ENCODE measurements around the gene CCL2. TPM values are rescaled to one million over a fixed set of nuclear protein-coding genes. Genes with fewer than 3 reads are reported as not detected.

The CCL2 gene
- total RNA-seq, 2 donors from 2014 or later = 30.2 to 41.8 TPM

- no peaks in the 10 kb centered on the region for H3K9me3 ChIP-seq
- no peaks in the 10 kb centered on the region for H3K27me3 ChIP-seq (replicated peaks; ENCODE audit: insufficient read depth)
- no peak overlapping the region for H3K4me3 ChIP-seq
- intact Hi-C loops (cut with DNase I) = loop anchor here (10.0 kb wide), 1 partner anchor 1009 kb away; no protein-coding TSS in a partner anchor
- H3K27ac ChIP-seq = peak overlapping the region in 1 of 2 donors; percentile 15
- no peaks in the 10 kb centered on the region for H3K4me1 ChIP-seq (replicated peaks)
- H3K36me3 ChIP-seq = no peaks in the 10 kb centered on the region
- DNase-seq (ENCODE audit: low spot score) = no peak
- no peak for TF ChIP-seq CTCF (IDR thresholded peaks at IDR 0.05)
- TF ChIP-seq POLR2A (IDR thresholded peaks at IDR 0.05) = no peak
- TF ChIP-seq POLR2AphosphoS5 (IDR thresholded peaks at IDR 0.05) = no peak
- WGBS = 81% methylated on average over 6 of the region's 6 CpGs
These were observed 9.7 kb upstream of the CCL2 start for GRCh38 chr17:34245351-34245905.

DNA sequence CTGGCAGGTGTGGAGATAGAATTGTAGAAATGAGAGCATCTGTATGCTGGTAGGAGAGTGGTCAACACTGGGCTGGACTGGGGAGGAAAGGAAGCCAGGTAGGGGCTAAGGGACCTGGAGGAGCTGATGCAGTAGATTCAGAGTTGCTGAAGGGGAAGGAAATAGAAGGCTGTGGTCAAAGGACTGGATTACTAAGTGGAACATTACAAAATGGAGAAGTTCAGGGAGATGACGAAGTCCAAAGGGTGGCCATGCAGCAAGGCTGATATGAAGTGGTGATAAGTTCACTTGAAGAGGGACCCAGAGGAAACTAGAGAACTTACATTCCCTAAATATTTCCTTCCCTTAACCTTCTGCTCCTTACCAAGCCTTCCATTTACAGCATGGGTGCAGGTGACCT lies 8.6 kb upstream of the CCL2 start:
- no peaks in the 10 kb centered on the region for H3K36me3 ChIP-seq
- no peaks in the 10 kb centered on the region for H3K27me3 ChIP-seq (replicated peaks; ENCODE audit: insufficient read depth)
- no peaks in the 10 kb centered on the region for H3K9me3 ChIP-seq
- H3K27ac ChIP-seq = no peak overlapping the region
- 83% methylated on average over 1 of the region's 1 CpG for WGBS
- H3K4me1 ChIP-seq (replicated peaks) = no peaks in the 10 kb centered on the region
- H3K4me3 ChIP-seq = no peak overlapping the region
- TF ChIP-seq POLR2A (IDR thresholded peaks at IDR 0.05) (no peak), CTCF (IDR thresholded peaks at IDR 0.05) (no peak), POLR2AphosphoS5 (IDR thresholded peaks at IDR 0.05) (no peak)
- intact Hi-C loops (cut with DNase I) = loop anchor here (10.0 kb wide), 1 partner anchor 1008 kb away; no protein-coding TSS in a partner anchor
- no peak for DNase-seq (ENCODE audit: low spot score)

- Histone ChIP-seq H3K36me3 (no peaks in the 10 kb centered on the region), H3K9me3 (no peaks in the 10 kb centered on the region), H3K4me3 (no peak overlapping the region), H3K4me1 (replicated peaks) (no peaks in the 10 kb centered on the region), H3K27ac (no peak overlapping the region), H3K27me3 (replicated peaks; ENCODE audit: insufficient read depth) (no peaks in the 10 kb centered on the region)
- no peak for TF ChIP-seq CTCF (IDR thresholded peaks at IDR 0.05)
- no peak for TF ChIP-seq POLR2AphosphoS5 (IDR thresholded peaks at IDR 0.05)
- no peak for TF ChIP-seq POLR2A (IDR thresholded peaks at IDR 0.05)
- DNase-seq (ENCODE audit: low spot score) = no peak
- intact Hi-C loops (cut with DNase I) = loop anchor here (10.0 kb wide), 1 partner anchor 1008 kb away; no protein-coding TSS in a partner anchor
- 78% methylated on average over 3 of the region's 3 CpGs for whole genome bisulfite sequencing
These were observed 8.2 kb upstream of the CCL2 start for GRCh38 chr17:34246881-34247280.

DNA sequence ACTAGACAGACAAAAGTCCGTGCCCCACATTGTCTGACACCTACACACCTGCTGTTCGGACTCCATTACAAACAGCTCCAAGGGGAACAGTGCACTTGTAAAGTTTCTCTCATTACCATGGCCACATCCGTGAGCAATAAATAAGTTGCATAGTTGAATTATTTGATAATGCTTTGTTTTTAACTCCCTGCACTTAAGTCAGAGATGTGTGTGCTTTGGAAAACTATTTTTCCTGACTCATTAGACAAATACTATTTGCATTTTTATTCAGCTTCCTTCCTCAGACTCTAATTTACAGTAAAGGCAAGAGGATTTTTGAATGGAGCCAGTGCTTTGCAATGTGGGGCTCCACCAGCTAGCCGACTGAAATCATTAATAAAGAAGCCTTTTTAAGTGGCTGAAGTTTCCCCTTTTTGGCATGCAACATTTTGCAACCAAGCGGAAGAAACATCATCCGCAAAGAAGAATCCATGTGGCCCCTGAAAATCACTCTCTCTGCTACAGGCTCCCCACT lies 6.5 kb upstream of the CCL2 start:
- TF ChIP-seq POLR2A (IDR thresholded peaks at IDR 0.05) = no peak
- peak; percentile 4 for TF ChIP-seq POLR2AphosphoS5 (IDR thresholded peaks at IDR 0.05)
- no peak for DNase-seq (ENCODE audit: low spot score)
- no peaks in the 10 kb centered on the region for H3K36me3 ChIP-seq
- no peaks in the 10 kb centered on the region for H3K27me3 ChIP-seq (replicated peaks; ENCODE audit: insufficient read depth)
- no peak overlapping the region for H3K4me3 ChIP-seq
- WGBS = 27% methylated on average over 6 of the region's 6 CpGs
- H3K9me3 ChIP-seq = no peaks in the 10 kb centered on the region
- H3K27ac ChIP-seq = no peak overlapping the region
- peaks cover 7% of the 10 kb centered on the region for H3K4me1 ChIP-seq (replicated peaks)
- intact Hi-C loops (cut with DNase I) = loop anchor here (10.0 kb wide), 1 partner anchor 1006 kb away; no protein-coding TSS in a partner anchor

- Histone ChIP-seq H3K4me3 (no peak overlapping the region), H3K27ac (no peak overlapping the region), H3K4me1 (replicated peaks) (peaks cover 9% of the 10 kb centered on the region), H3K9me3 (no peaks in the 10 kb centered on the region), H3K36me3 (no peaks in the 10 kb centered on the region), H3K27me3 (replicated peaks; ENCODE audit: insufficient read depth) (no peaks in the 10 kb centered on the region)
- 87% methylated on average over 1 of the region's 1 CpG for WGBS
- no peak for TF ChIP-seq POLR2A (IDR thresholded peaks at IDR 0.05)
- TF ChIP-seq POLR2AphosphoS5 (IDR thresholded peaks at IDR 0.05) = no peak
- TF ChIP-seq CTCF (IDR thresholded peaks at IDR 0.05) = no peak
- no peak for DNase-seq (ENCODE audit: low spot score)
- intact Hi-C loops (cut with DNase I) = loop anchor here (10.0 kb wide), 1 partner anchor 1006 kb away; no protein-coding TSS in a partner anchor
These were observed 6.0 kb upstream of the CCL2 start for GRCh38 chr17:34249061-34249460.
